ENCODE data around the gene ZNF311.

DNA sequence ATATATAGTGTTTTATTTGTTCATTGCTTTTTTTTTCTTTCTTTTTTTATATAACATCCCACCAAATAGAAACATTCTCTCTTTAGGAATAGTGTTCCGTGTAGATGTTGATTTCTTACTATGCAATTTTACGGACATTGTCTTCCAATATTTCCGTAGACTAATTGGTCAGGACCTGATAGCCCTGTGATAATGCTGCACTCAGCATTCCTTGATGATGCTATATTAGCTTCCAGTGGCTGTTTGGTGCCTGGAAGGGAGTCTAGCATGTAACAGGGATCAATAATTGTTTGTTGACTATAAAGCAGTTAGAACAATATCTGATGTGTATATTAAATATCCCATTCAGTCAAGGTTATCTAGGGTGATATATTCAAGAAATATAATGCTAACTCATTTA lies 46.6 kb upstream of the ZNF311 start:
- TF ChIP-seq POLR2AphosphoS5 (IDR thresholded peaks at IDR 0.05; ENCODE audit: borderline replicate concordance, low read depth, low read length) (no peak), EZH2 (IDR thresholded peaks at IDR 0.05) (no peak)

Measured in SK-N-MC (cell line).